K562 (cell line): ENCODE results near the gene RBM17. TPM values are rescaled to one million over a fixed set of nuclear protein-coding genes. Genes with fewer than 3 reads are reported as not detected.

Source experiments
- ATAC-seq: fragments of 200-7000 bp; cut with Tn5 transposase; 3 replicates; pipeline ENCODE4 v1.9.1; 2020; ENCODE audit warnings: moderate library complexity
- BruUV-seq: library from RNA; stranded (reverse); fragments of 400-500 nt; replicated peaks from 2 replicates; lab custom pipeline; 2021; lab: Mats Ljungman, UMichigan
- CTCF ChIA-PET: fragments of 300-600 bp; formaldehyde crosslinking; extraction: SDS; loops from one replicate; lab custom pipeline; 2021; ENCODE audit warnings: low intra/inter-chr PET ratio; lab: Yijun Ruan, JAX
- POLR2A ChIA-PET: fragments of 300-600, 350-650 bp; sonication (Branson Sonifier 250); formaldehyde crosslinking; extraction: SDS; loops from one replicate; lab custom pipeline; 2021; ENCODE audit warnings: antibody characterized with exemption, inconsistent platforms; lab: Yijun Ruan, JAX
- DNase-seq, 4 experiments: peaks; one replicate each; pipeline versions ENCODE4 v3.0.0 to v3.0.0-alpha.2; 2011 to 2018; ENCODE audit warnings: low spot score in 3 of 4, mixed read lengths in 3 of 4; ENCODE audit errors: extremely low read depth in 1 of 4
- FAIRE-seq: peaks from 2 replicates; lab custom pipeline; 2011; peaks lifted over from hg19 to GRCh38; lab: Jason Lieb, UNC
- H2AFZ ChIP-seq: 2 replicates; pipeline ENCODE4 v1.6.0; 2011; ENCODE audit warnings: low read depth, low read length, control low read depth, inconsistent platforms
- H3K27ac ChIP-seq: fragments of 200-600 bp; 3 replicates; pipeline ENCODE4 v1.8.0; 2011; ENCODE audit warnings: low read depth, mild to moderate bottlenecking, control low read depth, inconsistent platforms, low read length, moderate library complexity, mixed read lengths; ENCODE audit errors: extremely low read depth
- H3K27me3 ChIP-seq, 2 experiments: fragments of 300-600 bp in 1 of 2; 2 replicates in 1 of 2; 3 replicates in 1 of 2; pipeline versions ENCODE4 v1.6.0 to v1.8.0; 2011; ENCODE audit warnings: inconsistent platforms in 2 of 2, low read length in 2 of 2, mild to moderate bottlenecking in 1 of 2, mixed read lengths in 1 of 2, moderate library complexity in 1 of 2; ENCODE audit not compliant: control insufficient read depth in 2 of 2, insufficient read depth in 2 of 2
- H3K36me3 ChIP-seq: fragments of 300-600 bp; 3 replicates; pipeline ENCODE4 v1.8.0; 2011; ENCODE audit warnings: mild to moderate bottlenecking, low read length, inconsistent platforms; ENCODE audit not compliant: control insufficient read depth, insufficient read depth
- H3K4me1 ChIP-seq, 2 experiments: fragments of 200-600 bp in 1 of 2; replicated peaks in 1 of 2; 2 replicates in 1 of 2; 3 replicates in 1 of 2; pipeline versions ENCODE4 v1.5.1 to v1.8.0; 2011; ENCODE audit warnings: inconsistent platforms in 2 of 2, low read length in 2 of 2, mild to moderate bottlenecking in 1 of 2, mixed read lengths in 1 of 2, moderate library complexity in 1 of 2; ENCODE audit not compliant: control insufficient read depth in 2 of 2, insufficient read depth in 2 of 2
- H3K4me2 ChIP-seq: 2 replicates; pipeline ENCODE4 v1.6.1; 2011; ENCODE audit warnings: low read length, control low read depth, inconsistent platforms, mixed read lengths; ENCODE audit not compliant: insufficient read depth
- H3K4me3 ChIP-seq: fragments of 200-600 bp; sonication (generic), shearing (Covaris generic); 2 replicates; pipeline ENCODE4 v1.5.1; 2016; ENCODE audit warnings: control low read depth, inconsistent platforms
- H3K79me2 ChIP-seq: fragments of 200-600 bp; 3 replicates; pipeline ENCODE4 v1.8.0; 2011; ENCODE audit warnings: low read length, inconsistent platforms; ENCODE audit not compliant: control insufficient read depth, insufficient read depth
- H3K9ac ChIP-seq, 2 experiments: 2 replicates each; pipeline versions ENCODE4 v1.6.0 to v1.6.1; 2011; ENCODE audit warnings: low read depth in 2 of 2, low read length in 2 of 2, control low read depth in 1 of 2, inconsistent platforms in 1 of 2, mild to moderate bottlenecking in 1 of 2, mixed read lengths in 1 of 2; ENCODE audit not compliant: insufficient read depth in 1 of 2
- H3K9me1 ChIP-seq: one replicate; pipeline ENCODE4 v1.6.0; 2011; ENCODE audit warnings: inconsistent platforms, mild to moderate bottlenecking, low read length, moderate library complexity; ENCODE audit not compliant: control insufficient read depth, insufficient read depth
- H3K9me3 ChIP-seq: replicated peaks from 2 replicates; pipeline ENCODE4 v1.5.1; 2011; ENCODE audit warnings: low read depth, low read length, inconsistent platforms; ENCODE audit not compliant: control insufficient read depth, insufficient read depth
- H4K20me1 ChIP-seq: replicated peaks from 2 replicates; pipeline ENCODE4 v1.6.1; 2011; ENCODE audit warnings: low read length, inconsistent platforms, mixed read lengths; ENCODE audit not compliant: control insufficient read depth, insufficient read depth
- CHCHD3 ChIP-seq: fragments of 250-450 bp; sonication (Bioruptor Pico); IDR thresholded peaks from 2 replicates; pipeline ENCODE4 v2.1.2; 2022; ENCODE audit warnings: mild to moderate bottlenecking
- HMGN3 ChIP-seq: IDR thresholded peaks from 2 replicates; pipeline ENCODE4 v1.6.1; 2011; ENCODE audit warnings: borderline replicate concordance, low read depth, mild to moderate bottlenecking, mixed read lengths, low read length; ENCODE audit not compliant: insufficient read length; ENCODE audit errors: extremely low read depth
- NFIC ChIP-seq: fragments of 450-650 bp; IDR thresholded peaks from 2 replicates; pipeline ENCODE4 v1.6.1; 2017; ENCODE audit warnings: mild to moderate bottlenecking, inconsistent platforms
- NFIX ChIP-seq: fragments of 250-450 bp; sonication (Bioruptor Pico); IDR thresholded peaks from 2 replicates; pipeline ENCODE4 v1.4.0; 2020; ENCODE audit warnings: low read depth, mild to moderate bottlenecking, moderate library complexity
- PCBP1 ChIP-seq: fragments of 200-400 bp; formaldehyde crosslinking; IDR thresholded peaks from 2 replicates; pipeline ENCODE4 v1.6.1; 2018; ENCODE audit warnings: mild to moderate bottlenecking, low read depth, low read length; ENCODE audit not compliant: poor library complexity, severe bottlenecking
- TARDBP ChIP-seq: fragments of 450-650 bp; IDR thresholded peaks from 2 replicates; pipeline ENCODE4 v1.6.1; 2016
- ZFP1 ChIP-seq: fragments of 450-650 bp; formaldehyde crosslinking; IDR thresholded peaks from 2 replicates; pipeline ENCODE4 v1.4.0; 2020; ENCODE audit warnings: mild to moderate bottlenecking, mixed read lengths
- ZNF444 ChIP-seq: fragments of 250-450 bp; sonication (Bioruptor Pico); IDR thresholded peaks from 2 replicates; pipeline ENCODE4 v1.4.0; 2020; ENCODE audit warnings: mild to moderate bottlenecking, moderate library complexity
- ZNF764 ChIP-seq: fragments of 250-450 bp; sonication (Bioruptor Pico); IDR thresholded peaks from 2 replicates; pipeline ENCODE4 v1.4.0; 2020; ENCODE audit warnings: low read depth, mild to moderate bottlenecking, moderate library complexity
- WGBS: fragments of 100-300 bp; shearing (Covaris generic); methylation state at CpG from one replicate; pipeline ENCODE4 v1.1.6; 2016; ENCODE audit warnings: low coverage, mixed read lengths; ENCODE audit not compliant: insufficient coverage; ENCODE audit errors: missing lambda C conversion rate; 5-methylcytosine and 5-hydroxymethylcytosine counted together
- in situ Hi-C: fragments of 300-500 bp; cut with MboI; formaldehyde crosslinking; loops from 4 replicates; pipeline ENCODE4 v1.15.0; 2018; ENCODE audit warnings: inconsistent platforms, mixed read lengths
- intact Hi-C: fragments of 100-400 bp; cut with micrococcal nuclease; formaldehyde crosslinking; loops from 2 replicates; pipeline ENCODE4 v1.14.2; 2022
- polyA plus RNA-seq, 8 experiments: library from polyadenylated mRNA; depleted of rRNA in 4 of 8; stranded (reverse) in 5 of 8; unstranded in 3 of 8; fragments of >200 nt; fragmentation: Nextera tagmentation in 2 of 8; fragmentation: Illumina TruSeq in 1 of 8; extraction: Ambion mirVana in 2 of 8; extraction: Trizol in 1 of 8; gene quantifications; 2 replicates each; pipeline versions ENCODE4 v1.2.1 to v1.2.3, GENCODE V29; 2011 to 2014; ENCODE audit warnings: inconsistent platforms in 1 of 8, missing spikeins in 1 of 8
- total RNA-seq, 7 experiments: library from RNA; depleted of rRNA in 6 of 7; stranded (reverse); fragments of >200 nt in 6 of 7; fragmentation: Illumina TruSeq in 2 of 7; extraction: Trizol in 2 of 7; gene quantifications; 2 replicates each; pipeline versions ENCODE4 v1.2.1 to v1.2.3, GENCODE V29; 2011 to 2021; ENCODE audit warnings: low replicate concordance in 1 of 7

RBM17 gene
- total and polyA plus RNA-seq, 9 of the 15 experiments (the other 6 are each of a cell fraction or from before 2014, with no cell fraction given), result 23.6 to 217 (median 124) TPM

DNA sequence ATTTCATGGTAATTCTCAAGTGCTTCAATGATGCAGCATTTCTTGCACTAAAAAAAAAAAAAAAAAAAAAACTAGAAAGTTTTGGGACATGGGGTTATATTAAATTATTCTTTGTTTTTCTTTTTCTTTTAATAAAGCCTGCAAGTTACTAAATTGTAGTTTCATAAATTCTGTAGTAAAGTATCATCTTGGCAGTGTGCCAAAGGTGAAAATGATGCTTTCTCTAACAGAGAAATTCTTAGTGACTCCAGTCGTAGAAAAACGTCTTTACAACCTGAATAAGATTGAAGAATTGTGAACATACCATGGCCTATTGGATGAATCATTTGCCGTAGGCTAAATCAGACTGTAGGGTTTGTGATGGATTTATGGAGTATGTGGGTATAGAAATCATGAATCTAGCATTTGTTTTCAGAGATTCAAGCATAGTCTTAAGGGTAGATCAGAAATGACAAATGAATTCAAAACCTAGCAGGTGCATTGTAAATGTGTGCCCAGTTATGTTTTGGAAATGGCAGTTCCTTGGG lies 27.1 kb downstream of the RBM17 start:
- intact Hi-C loops, result no loop called here
- Histone ChIP-seq H3K9me3 (no peaks in the 10 kb centered on the region), H3K9ac (no peak overlapping the region), H3K79me2 (no peaks in the 10 kb centered on the region), H3K27me3 (no peaks in the 10 kb centered on the region), H3K36me3 (peaks cover 60% of the 10 kb centered on the region), H3K4me2 (no peak overlapping the region), H4K20me1 (0 out of 2 replicates have a peak, but pooled peaks cover 3% of the 10 kb centered on the region), H3K4me1 (no peaks in the 10 kb centered on the region), H2AFZ (no peak overlapping the region), H3K9me1 (no peaks in the 10 kb centered on the region), H3K4me3 (no peak overlapping the region), H3K27ac (no peak overlapping the region)
- BruUV-seq, result no TSS peak
- in situ Hi-C loops, result loop anchor here (25.0 kb wide), 1 partner anchor 546 kb away; no protein-coding TSS in a partner anchor
- FAIRE-seq (no peak), DNase-seq (no peak), ATAC-seq (no peak)
- TF ChIP-seq NFIC (peak; percentile 98), NFIX (CRISPR knock-in tag) (peak; percentile 97), TARDBP (no peak)
- CTCF ChIA-PET, result no interaction called here
- WGBS, result 72% methylated on average over 3 of the region's 3 CpGs
- POLR2A ChIA-PET, result no interaction called here

DNA sequence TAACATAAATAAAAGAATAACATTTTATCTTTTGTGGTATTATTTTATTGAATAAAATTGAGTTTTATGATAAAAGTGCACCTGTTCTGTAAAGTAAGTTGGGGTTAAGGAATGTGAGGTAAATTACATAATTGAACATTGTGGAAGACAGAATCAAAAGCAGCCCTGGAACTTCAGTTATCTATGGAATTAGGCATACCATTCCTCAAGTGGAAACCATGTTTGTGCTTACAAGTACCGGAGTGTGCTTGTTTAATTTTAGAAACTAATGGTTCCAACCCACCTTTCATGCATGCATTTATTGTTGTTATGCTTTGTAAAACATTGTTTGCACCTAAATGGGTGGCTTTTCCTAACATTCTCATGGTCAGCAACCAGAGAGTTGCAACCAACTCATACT lies 28.0 kb downstream of the RBM17 start:
- no TSS peak for BruUV-seq
- H3K27me3 ChIP-seq, result no peaks in the 10 kb centered on the region
- FAIRE-seq (peak; percentile 15), ATAC-seq (no peak), DNase-seq (no peak)
- in situ Hi-C loops (loop anchor here (25.0 kb wide), 1 partner anchor 545 kb away; no protein-coding TSS in a partner anchor), intact Hi-C loops (no loop called here)
- H3K4me3 ChIP-seq, result no peak overlapping the region
- CTCF ChIA-PET, result no interaction called here
- H2AFZ ChIP-seq, result no peak overlapping the region
- no peaks in the 10 kb centered on the region for H3K79me2 ChIP-seq
- H3K9ac ChIP-seq, result no peak overlapping the region
- peaks cover 51% of the 10 kb centered on the region for H3K36me3 ChIP-seq
- WGBS, result 95% methylated on average over 1 of the region's 1 CpG
- no peaks in the 10 kb centered on the region for H3K9me3 ChIP-seq
- H4K20me1 ChIP-seq, result 0 out of 2 replicates have a peak, but pooled peaks cover 3% of the 10 kb centered on the region
- no peak overlapping the region for H3K27ac ChIP-seq
- no peaks in the 10 kb centered on the region for H3K4me1 ChIP-seq
- POLR2A ChIA-PET, result interaction anchor here (0.6 kb wide), 1 partner anchor 27 kb away, joined by 3 read pairs; no protein-coding TSS in a partner anchor
- H3K9me1 ChIP-seq, result no peaks in the 10 kb centered on the region
- no peak overlapping the region for H3K4me2 ChIP-seq
- TF ChIP-seq ZFP1 (CRISPR knock-in tag), result no peak
- no peak for TF ChIP-seq ZNF444
- TF ChIP-seq ZNF764 (CRISPR knock-in tag), result no peak
- TF ChIP-seq HMGN3, result no peak
- TF ChIP-seq CHCHD3, result no peak
- TF ChIP-seq PCBP1, result no peak
